Suprapubic skin (tissue), 4 donors: ENCODE data around the gene ERI3. TPM values are rescaled to one million over a fixed set of nuclear protein-coding genes. Genes with fewer than 3 reads are reported as not detected.
A peak's percentile ranks its signal among the peaks of the same experiment; 100 is the strongest.

Experiments used
- DNase-seq, 2 donors: peaks; one replicate each; pipeline ENCODE4 v3.0.0-alpha.2; 2019; ENCODE audit warnings: low spot score in 2 of 2
- H3K27ac ChIP-seq: fragments of 200-600 bp; sonication (generic); one replicate; pipeline ENCODE4 v1.5.1; 2019
- H3K27me3 ChIP-seq: fragments of 200-600 bp; sonication (generic); one replicate; pipeline ENCODE4 v1.5.1; 2019
- H3K36me3 ChIP-seq: fragments of 200-600 bp; sonication (generic); one replicate; pipeline ENCODE4 v1.5.1; 2019
- H3K4me1 ChIP-seq: fragments of 200-600 bp; sonication (generic); one replicate; pipeline ENCODE4 v1.5.1; 2019
- H3K4me3 ChIP-seq: fragments of 200-600 bp; sonication (generic); one replicate; pipeline ENCODE4 v1.5.1; 2019; ENCODE audit warnings: mild to moderate bottlenecking
- H3K9me3 ChIP-seq: fragments of 200-600 bp; sonication (generic); one replicate; pipeline ENCODE4 v1.5.1; 2019
- EP300 ChIP-seq: sonication (generic); formaldehyde crosslinking; IDR thresholded peaks from one replicate; pipeline ENCODE4 v1.6.1; 2017; ENCODE audit warnings: antibody characterized with exemption
- POLR2A ChIP-seq, 2 donors: fragments of 450-650 bp; IDR thresholded peaks; one replicate each; pipeline ENCODE4 v1.6.1; 2017; ENCODE audit warnings: antibody characterized with exemption in 2 of 2, mild to moderate bottlenecking in 2 of 2, moderate library complexity in 2 of 2
- POLR2AphosphoS5 ChIP-seq, 3 donors: sonication (generic); formaldehyde crosslinking; IDR thresholded peaks; one replicate each; pipeline ENCODE4 v1.6.1; 2017; ENCODE audit warnings: antibody characterized with exemption in 3 of 3
- WGBS: methylation state at CpG from one replicate; pipeline ENCODE4 v1.1.5; 2018; 5-methylcytosine and 5-hydroxymethylcytosine counted together
- total RNA-seq, 4 donors: library from RNA; depleted of rRNA; stranded (reverse); fragments of >200 nt; gene quantifications; one replicate each; pipeline ENCODE4 v1.1.0, GENCODE V29; 2016
- TF ChIP-seq, protein P1 (sequence below), 2 donors: fragments of 200-600 bp in 1 of 2; fragments of 450-650 bp in 1 of 2; sonication (generic) in 1 of 2; IDR thresholded peaks; one replicate each; pipeline ENCODE4 v1.5.1; 2016 to 2019; ENCODE audit warnings: antibody characterized with exemption in 2 of 2, mild to moderate bottlenecking in 1 of 2, moderate library complexity in 1 of 2

ERI3 gene
- total RNA-seq, 4 donors from 2014 or later = 23.3 to 33.4 (median 31.0) TPM

DNA sequence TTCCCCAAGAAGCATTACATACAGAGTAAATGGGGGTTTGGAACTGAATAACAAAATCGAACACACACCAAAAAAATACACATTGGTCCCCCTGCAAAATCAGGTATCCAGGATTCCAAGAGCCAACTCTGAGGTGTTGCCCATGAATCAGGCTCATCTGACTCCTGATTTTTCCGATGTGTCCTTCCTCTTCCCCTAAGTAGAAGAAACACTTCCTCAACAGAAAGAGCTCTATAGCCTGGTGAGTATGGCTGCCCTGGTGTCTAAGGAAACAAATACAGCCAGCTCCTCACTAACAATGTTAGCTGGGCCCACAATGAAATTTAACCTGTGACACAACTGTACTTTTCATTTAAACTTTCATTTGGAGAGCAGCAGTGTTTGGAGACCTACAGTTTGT lies 33.6 kb downstream of the ERI3 start:
- no peak for DNase-seq
- Histone ChIP-seq H3K4me3 (no peak overlapping the region), H3K9me3 (no peaks in the 10 kb centered on the region), H3K4me1 (peaks cover 9% of the 10 kb centered on the region), H3K36me3 (peaks cover 35% of the 10 kb centered on the region), H3K27me3 (no peaks in the 10 kb centered on the region), H3K27ac (no peak overlapping the region)
- TF ChIP-seq POLR2AphosphoS5 (IDR thresholded peaks at IDR 0.05) = no peak
- no peak for TF ChIP-seq EP300
- no peak for TF ChIP-seq POLR2A (IDR thresholded peaks at IDR 0.05)
- TF ChIP-seq, protein P1, sequence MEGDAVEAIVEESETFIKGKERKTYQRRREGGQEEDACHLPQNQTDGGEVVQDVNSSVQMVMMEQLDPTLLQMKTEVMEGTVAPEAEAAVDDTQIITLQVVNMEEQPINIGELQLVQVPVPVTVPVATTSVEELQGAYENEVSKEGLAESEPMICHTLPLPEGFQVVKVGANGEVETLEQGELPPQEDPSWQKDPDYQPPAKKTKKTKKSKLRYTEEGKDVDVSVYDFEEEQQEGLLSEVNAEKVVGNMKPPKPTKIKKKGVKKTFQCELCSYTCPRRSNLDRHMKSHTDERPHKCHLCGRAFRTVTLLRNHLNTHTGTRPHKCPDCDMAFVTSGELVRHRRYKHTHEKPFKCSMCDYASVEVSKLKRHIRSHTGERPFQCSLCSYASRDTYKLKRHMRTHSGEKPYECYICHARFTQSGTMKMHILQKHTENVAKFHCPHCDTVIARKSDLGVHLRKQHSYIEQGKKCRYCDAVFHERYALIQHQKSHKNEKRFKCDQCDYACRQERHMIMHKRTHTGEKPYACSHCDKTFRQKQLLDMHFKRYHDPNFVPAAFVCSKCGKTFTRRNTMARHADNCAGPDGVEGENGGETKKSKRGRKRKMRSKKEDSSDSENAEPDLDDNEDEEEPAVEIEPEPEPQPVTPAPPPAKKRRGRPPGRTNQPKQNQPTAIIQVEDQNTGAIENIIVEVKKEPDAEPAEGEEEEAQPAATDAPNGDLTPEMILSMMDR (IDR thresholded peaks at IDR 0.05) = no peak
- 90% methylated on average over 2 of the region's 2 CpGs for WGBS

DNA sequence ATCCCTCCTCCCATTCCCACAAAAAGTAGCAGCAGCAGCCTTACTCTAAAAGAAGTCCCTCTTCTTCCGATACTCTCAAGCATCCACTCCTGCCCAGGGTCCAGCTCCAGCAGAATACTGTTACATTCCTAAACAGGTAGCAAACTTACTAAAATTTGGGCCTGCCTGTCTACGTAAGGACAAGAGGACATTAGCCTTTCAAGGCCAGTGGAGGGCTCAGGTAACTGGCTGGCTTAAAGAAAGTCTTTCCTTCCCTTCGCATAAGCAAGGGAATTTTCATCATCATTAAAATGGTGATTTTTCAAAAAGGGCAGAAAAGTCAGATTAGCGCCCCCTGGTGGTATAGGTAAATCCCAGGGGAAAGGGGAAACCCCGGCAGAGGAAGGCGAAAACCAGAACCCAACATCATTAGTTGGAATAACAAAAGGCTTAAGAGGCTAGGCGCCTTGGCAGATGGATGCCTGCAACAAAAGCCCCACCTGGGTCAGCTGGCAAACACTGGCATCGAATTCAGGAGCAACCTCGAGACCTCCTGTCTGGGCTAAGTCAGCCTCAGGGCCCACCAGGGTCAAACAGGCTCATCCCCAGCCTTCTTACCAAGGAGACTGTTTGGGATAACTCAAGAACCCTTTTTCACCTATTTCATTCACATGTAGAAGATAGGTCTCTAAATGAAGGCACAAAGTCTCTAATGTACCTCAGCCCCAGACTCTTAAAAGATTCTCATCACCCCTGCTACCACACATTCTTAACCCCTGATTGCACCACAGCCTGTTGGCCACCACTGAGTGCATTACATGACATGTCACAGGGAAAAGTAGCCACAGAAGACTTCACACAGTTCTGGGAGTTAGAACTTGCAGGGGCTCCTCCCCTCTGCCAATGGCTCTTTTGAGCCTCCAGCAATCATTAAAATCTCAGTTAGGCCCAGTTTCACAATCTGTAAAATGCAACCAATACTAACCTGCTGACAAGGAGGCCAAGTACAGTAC lies 36.7 kb downstream of the ERI3 start:
- no peak for DNase-seq
- TF ChIP-seq, protein P1 (IDR thresholded peaks at IDR 0.05) = peak; percentile 36 to 70
- no peak for TF ChIP-seq POLR2A (IDR thresholded peaks at IDR 0.05)
- Histone ChIP-seq H3K36me3 (peaks cover 53% of the 10 kb centered on the region), H3K4me1 (no peaks in the 10 kb centered on the region), H3K27ac (no peak overlapping the region), H3K9me3 (no peaks in the 10 kb centered on the region), H3K27me3 (no peaks in the 10 kb centered on the region), H3K4me3 (no peak overlapping the region)
- WGBS = 43% methylated on average over 9 of the region's 9 CpGs

DNA sequence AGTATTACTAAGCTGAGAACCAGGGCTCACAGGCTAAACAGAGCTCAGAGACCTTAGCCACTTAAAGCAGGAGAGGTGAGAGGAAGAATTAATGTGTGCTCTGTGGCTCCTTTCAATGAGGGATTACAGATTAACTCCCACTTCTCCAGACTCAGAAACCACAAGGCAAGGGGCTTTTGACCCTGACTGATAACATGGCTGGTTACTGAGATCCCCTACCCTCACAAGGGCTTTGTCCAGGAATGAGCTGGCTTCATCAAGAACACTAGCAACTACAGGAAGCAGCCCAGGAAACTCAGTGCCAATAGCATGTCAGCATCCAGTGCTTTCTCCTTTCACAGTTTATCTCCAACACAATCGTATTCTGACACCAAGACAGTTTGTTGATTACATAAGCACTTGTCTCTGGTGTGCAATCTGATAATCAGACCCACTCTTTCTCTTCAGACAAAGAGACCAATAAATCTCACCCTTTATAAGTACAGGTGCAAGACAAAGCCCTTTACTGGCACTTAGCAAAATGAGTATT lies 38.8 kb downstream of the ERI3 start:
- Histone ChIP-seq H3K9me3 (no peaks in the 10 kb centered on the region), H3K36me3 (peaks cover 72% of the 10 kb centered on the region), H3K4me3 (no peak overlapping the region), H3K27ac (no peak overlapping the region), H3K4me1 (no peaks in the 10 kb centered on the region), H3K27me3 (no peaks in the 10 kb centered on the region)
- TF ChIP-seq POLR2A (IDR thresholded peaks at IDR 0.05) (no peak), EP300 (no peak), POLR2AphosphoS5 (IDR thresholded peaks at IDR 0.05) (no peak)
- TF ChIP-seq, protein P1 (IDR thresholded peaks at IDR 0.05) = no peak
- 25% methylated on average over 1 of the region's 1 CpG for WGBS
- DNase-seq = no peak

DNA sequence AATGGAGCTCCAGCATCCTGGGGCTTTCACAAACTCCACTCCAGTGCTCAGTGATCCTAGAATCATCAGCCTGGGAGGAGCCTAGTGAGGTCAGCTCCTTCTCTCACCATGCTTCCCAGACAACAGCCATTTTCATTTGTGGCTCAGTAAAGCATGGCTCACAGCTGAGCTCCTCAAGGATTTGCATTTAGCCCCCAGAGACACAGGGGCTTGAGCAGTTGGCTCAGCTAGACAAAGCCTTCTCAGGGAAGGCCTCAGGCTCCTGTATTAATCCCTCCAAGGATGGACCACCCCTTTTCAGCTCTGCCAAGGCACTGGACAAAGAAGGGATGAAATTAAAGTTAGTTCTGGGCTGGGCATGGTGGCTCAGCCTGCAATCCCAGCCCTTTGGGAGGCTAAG lies 39.5 kb downstream of the ERI3 start:
- Histone ChIP-seq H3K4me1 (no peaks in the 10 kb centered on the region), H3K27ac (no peak overlapping the region), H3K9me3 (no peaks in the 10 kb centered on the region), H3K4me3 (no peak overlapping the region), H3K36me3 (peaks cover 79% of the 10 kb centered on the region), H3K27me3 (no peaks in the 10 kb centered on the region)
- TF ChIP-seq POLR2AphosphoS5 (IDR thresholded peaks at IDR 0.05) (no peak), EP300 (no peak), POLR2A (IDR thresholded peaks at IDR 0.05) (no peak)
- TF ChIP-seq, protein P1 (IDR thresholded peaks at IDR 0.05) = no peak
- no peak for DNase-seq

DNA sequence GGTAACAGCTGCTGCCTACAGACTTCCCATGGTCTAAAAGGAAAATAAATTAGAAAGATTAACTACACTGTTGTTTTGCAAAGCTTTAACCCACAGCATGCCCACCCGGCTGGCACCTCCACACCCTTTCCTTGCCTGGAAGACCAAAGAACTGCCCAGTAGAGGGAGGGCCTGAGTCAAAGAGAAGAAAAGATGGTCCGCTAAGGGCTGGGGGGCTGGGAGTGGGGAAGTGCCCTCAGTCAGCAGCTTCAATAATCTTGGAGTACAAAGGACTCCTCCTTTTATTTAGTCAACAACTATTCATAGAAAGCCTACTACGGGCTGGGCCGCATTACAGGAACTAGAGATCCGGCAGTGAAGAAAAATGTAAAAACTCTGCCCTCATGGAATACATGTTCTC lies 40.6 kb downstream of the ERI3 start:
- Histone ChIP-seq H3K27me3 (no peaks in the 10 kb centered on the region), H3K36me3 (peaks cover 80% of the 10 kb centered on the region), H3K4me1 (no peaks in the 10 kb centered on the region), H3K4me3 (no peak overlapping the region), H3K27ac (no peak overlapping the region), H3K9me3 (no peaks in the 10 kb centered on the region)
- no peak for DNase-seq
- 69% methylated on average over 5 of the region's 5 CpGs for WGBS
- TF ChIP-seq POLR2A (IDR thresholded peaks at IDR 0.05) (no peak), POLR2AphosphoS5 (IDR thresholded peaks at IDR 0.05) (no peak), EP300 (no peak)
- TF ChIP-seq, protein P1 (IDR thresholded peaks at IDR 0.05) = no peak
